Erythroblast (primary cell): ENCODE measurements around the gene TMC6.

Experiments used
- GATA1 ChIP-seq: IDR thresholded peaks from 2 replicates; pipeline ENCODE4 v1.6.1; 2011; ENCODE audit warnings: low read depth, mild to moderate bottlenecking, control low read depth, low read length, moderate library complexity
- POLR2A ChIP-seq: IDR thresholded peaks from 2 replicates; pipeline ENCODE4 v1.6.1; 2011; ENCODE audit warnings: mild to moderate bottlenecking, low read length

DNA sequence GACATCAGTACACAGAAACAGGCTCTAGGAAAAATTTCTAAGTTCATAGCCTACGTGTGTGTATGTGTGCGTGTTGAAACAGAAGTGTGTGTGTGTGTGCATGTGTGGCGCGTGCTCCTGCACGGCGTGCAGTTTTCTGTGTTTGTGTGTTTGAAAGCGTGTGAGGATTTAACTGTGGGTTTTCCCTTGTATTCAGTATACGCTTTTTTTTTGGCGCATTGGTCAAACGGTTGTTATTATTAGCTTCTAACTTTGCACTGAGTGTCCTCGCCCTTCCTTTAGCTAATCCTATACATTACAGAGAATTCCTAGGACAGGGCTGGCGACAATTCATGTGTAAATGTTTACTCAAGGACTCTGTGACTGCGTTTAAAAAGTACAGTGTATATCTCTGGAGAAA is 23.0 kb downstream of the TMC6 start:
- no peak for TF ChIP-seq POLR2A
- TF ChIP-seq GATA1, result no peak
